Endothelial cell of umbilical vein (primary cell): Measurements from ENCODE around the gene CATSPERD. TPM values are rescaled to one million over a fixed set of nuclear protein-coding genes. Genes with fewer than 3 reads are reported as not detected.

Experiments used
- BruUV-seq: library from RNA; stranded (reverse); fragments of 400-500 nt; replicated peaks from 2 replicates; lab custom pipeline; 2021; lab: Mats Ljungman, UMichigan
- CTCF ChIA-PET: fragments of 300-600, 350-600 bp; sonication (Branson Sonifier 250); formaldehyde crosslinking; loops from one replicate; lab custom pipeline; 2021; ENCODE audit warnings: antibody characterized with exemption, inconsistent platforms; lab: Charles Lee
- POLR2A ChIA-PET: fragments of 300-600, 350-600 bp; sonication (Branson Sonifier 250); formaldehyde crosslinking; loops from one replicate; lab custom pipeline; 2021; ENCODE audit warnings: antibody characterized with exemption, inconsistent platforms; lab: Charles Lee
- DNase-seq: peaks from one replicate; pipeline ENCODE4 v3.0.0-alpha.2; 2011; ENCODE audit warnings: low read depth, low spot score
- FAIRE-seq: peaks from 2 replicates; lab custom pipeline; 2011; peaks lifted over from hg19 to GRCh38; lab: Jason Lieb, UNC
- H2AFZ ChIP-seq: 2 replicates; pipeline ENCODE4 v1.6.0; 2012; ENCODE audit warnings: low read depth, low read length, control low read depth, inconsistent platforms
- H3K27ac ChIP-seq: 2 replicates; pipeline ENCODE4 v1.5.1; 2011; ENCODE audit warnings: low read depth, mild to moderate bottlenecking, control low read depth, low read length, moderate library complexity; ENCODE audit not compliant: insufficient read depth
- H3K27me3 ChIP-seq, 2 experiments: 2 replicates each; pipeline versions ENCODE4 v1.6.0 to v1.6.1; 2011; ENCODE audit warnings: low read length in 2 of 2, mixed read lengths in 1 of 2; ENCODE audit not compliant: control insufficient read depth in 2 of 2, insufficient read depth in 2 of 2
- H3K36me3 ChIP-seq, 2 experiments: 2 replicates in 1 of 2; 3 replicates in 1 of 2; pipeline ENCODE4 v1.5.1; 2011; ENCODE audit warnings: low read length in 2 of 2, mild to moderate bottlenecking in 1 of 2, moderate library complexity in 1 of 2; ENCODE audit not compliant: control insufficient read depth in 2 of 2, insufficient read depth in 2 of 2; ENCODE audit errors: extremely low read depth in 1 of 2
- H3K4me1 ChIP-seq: 3 replicates; pipeline ENCODE4 v1.5.1; 2011; ENCODE audit warnings: mild to moderate bottlenecking, low read length; ENCODE audit not compliant: control insufficient read depth, insufficient read depth; ENCODE audit errors: extremely low read depth
- H3K4me2 ChIP-seq: 2 replicates; pipeline ENCODE4 v1.6.1; 2011; ENCODE audit warnings: low read length, control low read depth, mixed read lengths; ENCODE audit not compliant: insufficient read depth
- H3K4me3 ChIP-seq, 3 experiments: fragments of 200-600 bp in 1 of 3; sonication (generic), shearing (Covaris generic) in 1 of 3; replicated peaks in 1 of 3; 2 replicates each; pipeline ENCODE4 v1.5.1; 2011 to 2016; ENCODE audit warnings: control low read depth in 3 of 3, low read length in 3 of 3, mild to moderate bottlenecking in 2 of 3, inconsistent platforms in 1 of 3, low read depth in 1 of 3, moderate library complexity in 1 of 3; ENCODE audit not compliant: insufficient read depth in 1 of 3
- H3K79me2 ChIP-seq: 2 replicates; pipeline ENCODE4 v1.6.0; 2012; ENCODE audit warnings: low read length, inconsistent platforms; ENCODE audit not compliant: control insufficient read depth, insufficient read depth
- H3K9ac ChIP-seq: replicated peaks from 2 replicates; pipeline ENCODE3; 2011; ENCODE audit warnings: low read length, control low read depth; ENCODE audit not compliant: insufficient read depth; ENCODE audit errors: extremely low read depth
- H3K9me1 ChIP-seq: replicated peaks from 3 replicates; pipeline ENCODE4 v1.6.0; 2011; ENCODE audit warnings: mild to moderate bottlenecking, low read length; ENCODE audit not compliant: control insufficient read depth, insufficient read depth; ENCODE audit errors: extremely low read depth
- H3K9me3 ChIP-seq: replicated peaks from 2 replicates; pipeline ENCODE4 v1.5.1; 2012; ENCODE audit warnings: low read length, inconsistent platforms; ENCODE audit not compliant: control insufficient read depth, insufficient read depth
- H4K20me1 ChIP-seq: replicated peaks from 2 replicates; pipeline ENCODE3; 2011; ENCODE audit warnings: mild to moderate bottlenecking, low read length; ENCODE audit not compliant: control insufficient read depth, insufficient read depth; ENCODE audit errors: extremely low read depth
- CTCF ChIP-seq, 2 donors: IDR thresholded peaks; 1 replicate in 1 of 2; 2 replicates in 1 of 2; pipeline ENCODE4 v1.5.1; 2011; ENCODE audit warnings: low read length in 2 of 2, mild to moderate bottlenecking in 2 of 2, moderate library complexity in 2 of 2, control low read depth in 1 of 2, inconsistent platforms in 1 of 2, low read depth in 1 of 2; ENCODE audit not compliant: insufficient read depth in 1 of 2; ENCODE audit errors: extremely low read depth in 1 of 2
- EZH2 ChIP-seq: IDR thresholded peaks from 2 replicates; pipeline ENCODE4 v1.6.1; 2012; ENCODE audit warnings: borderline replicate concordance, low read depth, mild to moderate bottlenecking, moderate library complexity, low read length, inconsistent platforms; ENCODE audit not compliant: severe bottlenecking
- FOS ChIP-seq: IDR thresholded peaks from 2 replicates; pipeline ENCODE4 v1.6.1; 2011; ENCODE audit warnings: mild to moderate bottlenecking, low read length, moderate library complexity, borderline replicate concordance; ENCODE audit not compliant: insufficient read depth
- GATA2 ChIP-seq: IDR thresholded peaks from 2 replicates; pipeline ENCODE4 v1.7.0; 2011; ENCODE audit warnings: low read depth, mild to moderate bottlenecking, moderate library complexity, mixed read lengths, low read length; ENCODE audit not compliant: insufficient read length, insufficient read depth
- JUN ChIP-seq: IDR thresholded peaks from 2 replicates; pipeline ENCODE4 v1.6.1; 2011; ENCODE audit warnings: borderline replicate concordance, low read depth; ENCODE audit not compliant: insufficient read length, insufficient read depth
- MAX ChIP-seq: IDR thresholded peaks from 2 replicates; pipeline ENCODE4 v1.6.1; 2011; ENCODE audit not compliant: insufficient read depth, insufficient read length
- MYC ChIP-seq: IDR thresholded peaks from one replicate; pipeline ENCODE4 v1.6.1; 2011; ENCODE audit warnings: mild to moderate bottlenecking, low read depth, low read length
- POLR2A ChIP-seq: IDR thresholded peaks from 2 replicates; pipeline ENCODE4 v1.6.1; 2012; ENCODE audit warnings: low read depth, mild to moderate bottlenecking, control low read depth, low read length
- POLR2AphosphoS5 ChIP-seq: IDR thresholded peaks from 2 replicates; pipeline ENCODE4 v1.6.1; 2012; ENCODE audit warnings: low read depth, mild to moderate bottlenecking, control low read depth, low read length, moderate library complexity; ENCODE audit not compliant: insufficient read depth
- dilution Hi-C: fragments of 300-500 bp; cut with MboI; formaldehyde crosslinking; loops from one replicate; pipeline ENCODE4 v1.15.0; 2019; ENCODE audit warnings: low sequenced_read_pairs; ENCODE audit not compliant: extremely low pct_ligation_motif_present
- intact Hi-C: fragments of 100-400 bp; cut with micrococcal nuclease; formaldehyde crosslinking; loops from one replicate; pipeline ENCODE4 v1.10.0; 2022
- polyA plus RNA-seq, 4 experiments: library from polyadenylated mRNA; depleted of rRNA in 3 of 4; stranded (reverse) in 3 of 4; unstranded in 1 of 4; fragments of >200 nt; gene quantifications; 2 replicates each; pipeline versions ENCODE4 v1.2.1 to v1.2.3, GENCODE V29; 2011 to 2012; ENCODE audit warnings: missing spikeins in 1 of 4
- total RNA-seq: library from RNA; stranded (reverse); gene quantifications from 2 replicates; pipeline ENCODE4 v1.2.3, GENCODE V29; 2021

CATSPERD gene
- total and polyA plus RNA-seq, 2 donors (not counting 3 experiments of a cell fraction or from before 2014, with no cell fraction given): not detected

- CTCF ChIA-PET: interaction anchor here (0.6 to 3.1 kb wide), 6 partner anchors 19 to 152 kb away, joined by 3 to 42 read pairs (median 4); partner anchors contain the start of genes DUS3L and NRTN
- peak overlapping the region; percentile 70 for H2AFZ ChIP-seq
- H3K27ac ChIP-seq: no peak overlapping the region
- H3K79me2 ChIP-seq: no peaks in the 10 kb centered on the region
- intact Hi-C loops (no loop called here), dilution Hi-C loops (no loop called here)
- H3K4me1 ChIP-seq: peaks cover 7% of the 10 kb centered on the region
- H3K9me1 ChIP-seq: no peaks in the 10 kb centered on the region
- POLR2A ChIA-PET: interaction anchor here (0.5 to 3.2 kb wide), 4 partner anchors 23 to 137 kb away, joined by 3 to 14 read pairs (median 8); partner anchors contain the start of genes NDUFA11 and VMAC
- H4K20me1 ChIP-seq: no peaks in the 10 kb centered on the region
- TF ChIP-seq POLR2A: no peak
- no peak for TF ChIP-seq CTCF (IDR thresholded peaks at IDR 0.05; ENCODE audit: extremely low read depth in 1 of 2, insufficient read depth in 1 of 2, low read depth in 1 of 2, low read length in 2 of 2)
- no peak for TF ChIP-seq POLR2AphosphoS5
- no peak for TF ChIP-seq MAX
- no peak for TF ChIP-seq FOS
- TF ChIP-seq GATA2: no peak
- TF ChIP-seq EZH2: no peak
- no peak for TF ChIP-seq JUN
- TF ChIP-seq MYC: no peak
- H3K9me3 ChIP-seq: no peaks in the 10 kb centered on the region
- BruUV-seq: no TSS peak
- H3K9ac ChIP-seq: no peak overlapping the region
- FAIRE-seq (no peak), DNase-seq (no peak)
- no peak overlapping the region for H3K4me2 ChIP-seq
- H3K27me3 ChIP-seq: peaks cover 0 to 3% of the 10 kb centered on the region in 2 experiments
- H3K36me3 ChIP-seq: no peaks in the 10 kb centered on the region
- peak overlapping the region in 1 of 3 experiments; percentile 13 for H3K4me3 ChIP-seq
Measured at GRCh38 chr19:5827342-5827890, 107.0 kb downstream of the CATSPERD start.
